HG02642 (cell line): ENCODE measurements around the gene PTPRCAP.
"Not testable (repeated sequence)": the region's sequence is repeated elsewhere in the genome, so short reads cannot be mapped to it uniquely, and the experiment has no call there.

ENCODE experiments used
- ATAC-seq: cut with Tn5 transposase; IDR thresholded peaks from one replicate; pipeline ENCODE4 v1.9.1; 2021; ENCODE audit warnings: mild to moderate bottlenecking; ENCODE audit not compliant: unreplicated experiment, poor library complexity

The PTPRCAP gene, protein sequence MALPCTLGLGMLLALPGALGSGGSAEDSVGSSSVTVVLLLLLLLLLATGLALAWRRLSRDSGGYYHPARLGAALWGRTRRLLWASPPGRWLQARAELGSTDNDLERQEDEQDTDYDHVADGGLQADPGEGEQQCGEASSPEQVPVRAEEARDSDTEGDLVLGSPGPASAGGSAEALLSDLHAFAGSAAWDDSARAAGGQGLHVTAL

DNA sequence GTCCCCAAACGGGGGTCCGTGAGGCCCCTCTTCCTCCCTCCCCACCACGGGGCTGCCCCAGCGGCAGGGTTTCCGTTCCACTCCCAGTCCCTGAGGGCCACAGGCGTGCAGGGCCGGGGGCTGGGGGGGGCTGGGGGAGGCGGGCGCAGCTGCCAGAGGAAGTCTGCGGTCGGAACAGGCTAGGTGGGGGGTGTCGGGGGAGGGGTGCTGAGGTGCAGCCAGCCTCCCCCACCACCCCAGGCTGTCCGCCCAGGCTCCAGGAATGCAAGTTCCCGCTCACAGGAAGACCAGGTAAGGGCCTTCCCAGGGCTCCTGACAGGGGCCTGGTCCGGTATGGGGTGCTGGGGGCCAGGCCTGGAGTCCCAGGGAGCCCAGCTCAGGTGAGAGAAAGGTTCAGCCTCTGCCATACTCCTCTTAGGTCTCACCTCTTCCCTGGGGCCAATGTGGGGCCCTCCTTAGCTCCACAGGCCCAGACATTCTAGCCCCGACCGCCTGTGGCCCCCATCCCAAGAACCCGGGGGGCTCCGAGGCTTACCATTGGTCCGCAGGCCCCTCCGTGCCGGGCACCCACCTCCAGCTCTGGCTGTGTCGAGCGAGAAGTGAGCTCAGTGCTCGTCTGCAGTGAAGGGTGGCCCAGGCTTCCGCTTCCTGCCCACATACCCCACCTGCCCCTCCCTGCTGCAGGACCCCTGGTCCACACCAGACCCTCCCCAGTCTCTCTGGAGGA lies at the start of gene PTPRCAP:
PTPRCAP (minus strand) TSS at position 601 of the 727 bp plus-strand sequence; CDS start at position 538, 63 bp downstream.
- peak; percentile 34 for ATAC-seq

DNA sequence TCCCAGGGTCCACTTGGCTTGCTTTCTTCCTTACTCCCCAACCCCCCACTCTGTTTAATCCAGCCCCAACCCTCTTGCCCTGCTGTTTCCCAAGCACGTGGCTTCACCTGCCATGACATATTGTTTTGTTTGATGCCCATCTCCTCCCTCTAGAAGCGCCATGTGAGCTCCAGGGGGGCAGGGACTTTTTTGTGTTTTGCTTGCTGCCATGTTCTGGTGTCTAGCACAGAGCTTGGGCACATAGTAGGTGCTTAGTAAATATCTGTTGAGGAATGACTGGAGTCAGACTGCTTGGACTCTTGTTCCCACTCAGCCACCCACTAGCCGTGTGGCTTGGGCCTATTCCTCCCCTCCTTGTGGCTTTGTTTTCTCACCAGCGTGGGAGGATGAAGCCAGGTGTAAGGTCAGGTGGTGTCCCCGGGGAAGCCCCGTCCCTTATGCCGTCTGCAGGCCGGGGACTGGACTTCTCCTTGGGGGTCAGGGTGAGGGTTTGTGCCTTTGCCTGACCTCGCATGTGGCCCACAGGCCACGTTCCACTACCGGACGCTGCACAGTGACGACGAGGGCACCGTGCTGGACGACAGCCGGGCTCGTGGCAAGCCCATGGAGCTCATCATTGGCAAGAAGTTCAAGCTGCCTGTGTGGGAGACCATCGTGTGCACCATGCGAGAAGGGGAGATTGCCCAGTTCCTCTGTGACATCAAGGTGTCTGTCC lies 49.2 kb upstream of the PTPRCAP start:
- peak; percentile 31 for ATAC-seq

DNA sequence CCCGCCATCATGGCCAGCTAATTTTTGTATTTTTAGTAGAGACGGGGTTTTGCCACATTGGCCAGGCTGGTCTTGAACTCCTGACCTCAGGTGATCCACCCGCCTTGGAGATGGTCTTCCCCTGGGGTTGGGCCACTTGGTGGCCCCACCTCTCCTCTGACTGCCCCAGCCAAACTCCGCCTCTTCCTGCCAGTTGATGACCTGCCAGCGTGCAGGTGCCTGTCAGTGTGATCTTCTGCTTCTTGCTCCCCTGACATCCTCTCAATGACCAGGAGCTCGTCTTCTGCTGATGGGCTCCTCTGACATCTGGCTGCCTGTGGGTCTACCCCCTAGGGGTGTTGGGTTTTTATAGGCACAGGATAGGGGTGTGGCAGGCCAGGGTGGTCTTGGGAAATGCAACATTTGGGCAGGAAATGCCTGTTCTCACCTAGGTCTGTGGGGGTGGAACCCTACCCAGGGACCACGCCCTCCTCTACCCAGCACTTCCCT lies 48.4 kb upstream of the PTPRCAP start:
- ATAC-seq = not testable (repeated sequence)

DNA sequence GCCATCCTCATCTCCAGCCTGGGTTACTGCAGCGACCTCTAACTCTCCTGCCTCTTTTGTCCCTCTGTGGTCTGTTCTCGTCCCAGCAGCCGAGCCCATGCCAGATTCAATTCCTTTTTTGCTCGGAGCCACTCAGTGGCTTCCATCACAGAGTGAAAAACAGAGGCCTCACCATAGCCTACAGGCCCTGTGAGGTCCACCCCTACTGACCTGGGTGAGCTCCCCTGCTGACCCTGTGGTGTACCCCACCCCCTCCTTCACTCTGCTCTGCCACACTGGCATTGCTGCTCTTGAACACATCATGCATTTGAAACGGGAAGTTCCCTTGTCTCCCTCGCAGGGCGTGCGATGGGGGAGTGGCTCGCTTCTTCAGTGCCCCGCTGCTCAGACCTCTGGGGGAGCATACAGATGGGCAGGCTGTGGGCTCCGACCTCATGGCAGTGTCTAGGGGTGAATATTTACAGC lies 47.4 kb upstream of the PTPRCAP start:
- no peak for ATAC-seq

DNA sequence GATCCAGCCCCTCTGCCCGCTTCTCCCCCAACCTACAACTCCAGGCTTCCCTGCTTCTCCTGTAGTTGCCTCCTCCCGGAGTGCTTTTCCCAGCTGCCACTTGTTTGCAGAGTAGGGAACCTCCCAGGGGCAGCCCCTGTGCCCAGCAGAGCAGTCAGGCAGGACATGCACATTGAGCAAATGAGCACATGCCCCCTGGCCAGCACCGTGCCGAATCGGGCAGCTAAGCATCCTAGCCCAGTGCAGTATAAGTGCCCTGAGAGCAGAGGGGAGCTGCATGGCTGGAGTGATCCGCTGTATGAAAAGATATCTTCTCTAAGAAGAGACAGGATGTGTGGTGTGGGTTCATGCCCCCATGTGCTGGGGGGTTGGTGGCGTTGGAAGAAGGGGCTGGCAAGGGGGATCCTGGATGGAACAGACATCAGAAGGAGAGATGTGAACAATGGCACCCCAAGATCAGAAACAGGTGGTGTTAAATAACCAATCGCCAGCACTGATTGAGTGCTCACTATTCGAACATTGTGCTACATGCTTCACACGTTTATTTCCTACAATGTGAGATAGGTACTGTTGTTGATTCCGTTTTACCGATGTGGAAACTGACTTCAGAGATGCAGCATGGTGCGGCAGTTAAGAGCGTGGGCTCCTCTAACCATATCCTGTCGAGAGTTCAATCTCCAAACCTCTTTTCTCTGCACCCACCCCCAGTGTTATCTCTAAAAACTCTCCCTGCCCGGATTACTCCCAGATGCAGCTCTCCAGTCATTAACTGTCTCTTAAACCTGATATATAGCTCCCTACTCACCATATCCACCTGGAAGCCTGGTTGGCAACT lies 46.6 kb upstream of the PTPRCAP start:
- no peak for ATAC-seq

DNA sequence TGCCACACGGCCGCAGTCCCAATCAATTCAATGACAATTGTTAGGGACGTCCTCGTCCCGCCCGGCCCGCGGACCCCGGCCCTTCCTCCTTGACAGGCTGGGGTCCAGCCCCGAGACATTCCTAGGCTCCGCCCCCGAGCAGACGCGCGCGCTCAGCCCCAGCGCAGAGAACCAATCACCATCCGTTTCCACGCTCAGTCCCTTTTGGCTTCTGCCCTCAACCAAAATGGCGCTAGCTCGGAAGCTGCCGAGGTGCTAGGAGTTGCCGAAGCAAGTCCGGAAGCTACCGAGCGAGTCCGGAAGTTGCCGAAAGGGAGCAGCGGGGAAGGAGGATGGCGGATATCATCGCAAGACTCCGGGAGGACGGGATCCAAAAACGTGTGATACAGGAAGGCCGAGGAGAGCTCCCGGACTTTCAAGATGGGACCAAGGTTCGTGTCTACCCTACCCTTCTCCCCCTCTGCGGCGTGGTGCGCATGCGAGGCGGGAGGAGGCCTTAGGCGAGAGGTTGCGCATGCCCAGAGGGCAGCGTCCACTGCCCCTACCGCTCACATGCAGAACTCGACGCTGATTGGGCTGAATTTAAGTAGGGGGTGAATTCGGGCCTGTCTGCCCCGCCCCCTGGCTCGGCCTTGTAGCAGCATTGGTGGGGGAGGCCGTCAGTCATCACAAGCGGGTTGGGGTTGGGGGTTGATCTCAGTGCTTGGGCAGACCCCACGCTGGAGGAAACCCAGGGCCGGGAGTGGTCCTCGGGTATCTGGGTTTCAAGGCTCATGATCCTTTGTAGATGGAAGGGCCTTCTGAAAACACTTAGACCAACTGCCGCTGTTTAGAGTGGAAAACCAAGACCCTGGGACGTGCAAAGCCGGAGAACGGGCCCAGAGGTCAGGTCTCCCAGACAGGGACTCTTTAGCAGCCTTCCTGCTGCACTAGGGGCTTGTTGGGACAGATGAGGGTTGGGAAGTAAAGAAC lies 45.6 kb upstream of the PTPRCAP start, which contains the start of gene AIP:
AIP (plus strand) TSS at position 200 of the 972 bp plus-strand sequence; CDS start at position 333, 133 bp downstream.
- peak; percentile 72 for ATAC-seq

DNA sequence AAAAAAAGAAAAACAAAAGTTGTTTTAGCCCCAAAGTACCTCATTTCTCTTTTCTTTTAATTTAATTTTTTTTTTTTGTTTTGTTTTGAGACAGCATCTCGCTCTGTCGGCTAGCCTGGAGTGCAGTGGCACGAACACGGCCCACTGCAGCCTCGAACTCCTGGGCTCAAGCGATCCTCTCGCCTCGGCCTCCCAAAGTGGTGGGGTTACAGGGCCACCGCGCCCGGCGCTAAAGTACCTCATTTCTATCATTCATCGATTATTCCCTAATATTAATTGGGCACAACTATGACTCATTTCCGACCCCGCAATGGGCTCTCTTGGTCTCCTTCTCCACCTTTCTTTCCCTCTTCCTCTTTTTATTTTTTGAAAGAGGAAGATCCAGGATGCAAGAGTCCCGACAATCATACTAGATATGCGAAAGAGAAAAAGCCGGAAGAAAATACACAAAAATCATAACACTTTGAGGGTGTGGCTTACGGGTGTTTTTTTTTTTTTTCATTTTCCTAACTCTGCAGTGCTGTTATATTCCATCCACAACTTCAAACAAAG lies 44.9 kb upstream of the PTPRCAP start:
- ATAC-seq = no peak

DNA sequence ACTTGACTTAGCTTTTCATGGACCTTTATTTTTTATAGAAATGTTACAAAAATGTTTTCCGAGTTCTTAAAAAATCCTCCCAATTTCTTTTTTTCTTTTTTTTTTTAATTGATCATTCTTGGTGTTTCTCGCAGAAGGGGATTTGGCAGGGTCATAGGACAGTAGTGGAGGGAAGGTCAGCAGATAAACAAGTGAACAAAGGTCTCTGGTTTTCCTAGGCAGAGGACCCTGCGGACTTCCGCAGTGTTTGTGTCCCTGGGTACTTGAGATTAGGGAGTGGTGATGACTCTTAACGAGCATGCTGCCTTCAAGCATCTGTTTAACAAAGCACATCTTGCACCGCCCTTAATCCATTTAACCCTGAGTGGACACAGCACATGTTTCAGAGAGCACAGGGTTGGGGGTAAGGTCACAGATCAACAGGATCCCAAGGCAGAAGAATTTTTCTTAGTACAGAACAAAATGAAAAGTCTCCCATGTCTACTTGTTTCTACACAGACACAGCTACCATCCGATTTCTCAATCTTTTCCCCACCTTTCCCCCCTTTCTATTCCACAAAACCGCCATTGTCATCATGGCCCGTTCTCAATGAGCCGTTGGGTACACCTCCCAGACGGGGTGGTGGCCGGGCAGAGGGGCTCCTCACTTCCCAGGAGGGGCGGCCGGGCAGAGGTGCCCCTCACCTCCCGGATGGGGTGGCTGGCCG lies 40.0 kb upstream of the PTPRCAP start:
- not testable (repeated sequence) for ATAC-seq

DNA sequence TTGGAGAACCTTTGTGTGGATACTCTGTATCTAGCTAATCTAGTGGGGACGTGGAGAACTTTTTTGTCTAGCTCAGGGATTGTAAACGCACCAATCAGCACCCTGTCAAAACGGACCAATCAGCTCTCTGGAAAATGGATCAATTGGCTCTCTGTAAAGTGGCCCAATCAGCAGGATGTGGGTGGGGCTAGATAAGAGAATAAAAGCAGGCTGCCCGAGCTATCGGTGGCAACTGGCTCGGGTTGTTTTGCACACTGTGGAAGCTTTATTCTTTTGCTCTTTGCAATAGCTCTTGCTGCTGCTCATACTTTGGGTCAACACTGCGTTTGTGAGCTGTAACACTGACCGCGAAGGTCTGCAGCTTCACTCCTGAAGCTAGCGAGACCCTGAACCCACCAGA lies 39.2 kb upstream of the PTPRCAP start:
- not testable (repeated sequence) for ATAC-seq

DNA sequence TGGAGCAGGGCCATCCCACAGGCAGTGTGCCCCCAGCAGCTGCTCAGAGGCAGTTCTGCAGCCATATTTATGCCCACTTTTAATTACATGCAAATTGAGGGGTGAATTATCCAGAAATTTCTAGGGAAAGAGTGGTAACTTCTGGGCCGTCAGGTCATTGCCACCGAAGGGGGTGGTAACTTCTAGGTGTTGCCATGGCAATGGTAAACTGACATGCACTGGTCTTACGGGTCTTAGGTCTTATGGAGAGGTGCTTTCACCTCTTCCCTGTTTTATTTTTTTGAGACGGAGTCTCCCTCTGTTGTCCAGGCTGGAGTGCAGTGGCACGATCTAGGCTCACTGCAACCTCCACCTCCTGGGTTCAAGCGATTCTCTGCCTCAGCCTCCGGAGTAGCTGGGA lies 35.4 kb upstream of the PTPRCAP start:
- no peak for ATAC-seq

DNA sequence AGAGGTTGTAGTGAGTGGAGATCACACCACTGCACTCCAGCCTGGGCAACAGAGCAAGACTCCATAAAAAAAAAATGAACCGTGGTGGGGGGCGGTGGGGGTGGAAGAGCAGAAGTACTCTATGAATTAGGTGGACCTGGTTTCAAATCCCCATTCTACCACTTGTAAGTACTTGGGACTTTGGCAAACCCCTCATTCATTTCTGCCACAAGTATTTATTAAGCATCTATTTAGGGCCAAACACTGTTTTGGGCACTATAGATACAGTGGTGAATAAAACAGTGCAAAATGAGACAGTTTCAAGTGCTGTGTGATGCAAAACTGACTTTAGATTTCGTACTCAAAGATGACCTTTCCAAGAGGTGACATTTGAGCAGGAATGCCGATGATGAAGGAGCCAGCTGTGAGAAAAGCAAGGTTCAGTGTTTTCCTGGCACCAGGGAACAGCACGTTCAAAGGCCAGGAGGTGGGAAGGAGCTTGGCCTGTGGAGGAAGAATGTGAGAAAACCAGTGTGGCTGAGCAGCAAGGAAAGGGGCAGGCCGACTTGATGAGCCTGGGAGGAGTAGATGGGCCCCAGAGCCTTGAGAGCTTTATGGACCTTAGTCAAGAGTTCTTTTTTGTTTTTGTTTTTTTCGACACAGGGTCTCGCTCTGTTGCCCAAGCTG lies 33.0 kb upstream of the PTPRCAP start:
- ATAC-seq = no peak

DNA sequence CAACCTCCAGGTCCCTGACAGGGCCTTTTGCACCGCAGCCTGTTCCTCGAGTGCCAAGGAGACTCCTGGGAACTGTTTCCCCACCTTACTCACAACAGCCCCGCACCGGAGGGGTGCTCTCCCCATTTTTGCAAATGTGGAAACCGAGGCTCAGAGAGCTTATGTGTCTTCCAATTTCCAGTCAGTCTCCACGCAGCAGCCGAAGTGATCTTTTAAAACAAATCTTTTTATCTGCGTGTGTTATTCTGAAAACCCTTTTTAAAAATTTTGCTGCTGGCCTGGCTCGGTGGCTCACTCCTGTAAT lies 32.0 kb upstream of the PTPRCAP start:
- ATAC-seq = no peak

DNA sequence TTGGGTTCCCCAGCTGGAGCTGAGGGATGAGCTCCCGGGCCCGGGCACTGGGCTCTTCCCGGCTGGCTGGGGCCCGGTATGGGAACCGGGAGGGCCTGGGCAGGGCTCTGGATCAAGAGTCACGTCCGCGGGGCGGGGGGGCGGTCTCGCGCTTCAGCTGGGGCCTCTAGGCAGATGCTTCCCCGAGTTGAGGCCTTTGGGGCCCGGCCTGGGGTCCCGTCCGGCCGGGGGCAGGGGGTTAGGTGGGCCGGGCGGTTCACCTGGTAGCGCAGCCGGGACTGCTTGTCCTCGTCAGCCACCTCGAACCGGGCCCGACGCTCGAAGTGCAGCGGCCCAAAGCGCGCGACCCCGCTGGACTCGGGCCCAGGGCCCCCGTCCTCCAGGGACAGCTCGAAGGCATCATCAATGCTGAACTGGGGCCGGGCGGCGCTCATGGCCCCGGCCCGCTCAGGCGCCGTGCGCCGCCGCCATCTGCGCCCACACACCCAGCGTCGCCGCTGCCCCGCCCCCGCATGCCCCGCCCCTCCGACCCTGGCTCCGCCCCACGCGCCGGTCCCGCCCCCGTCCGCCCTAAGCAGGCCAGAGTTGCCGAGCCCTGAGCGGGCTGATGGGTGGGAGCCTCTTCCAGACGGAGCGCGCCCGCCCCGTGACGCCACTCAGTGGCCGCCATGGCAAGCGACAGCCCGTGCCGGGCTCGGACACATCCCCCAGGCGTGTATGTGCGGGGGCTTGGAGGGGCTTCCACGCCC lies 31.5 kb upstream of the PTPRCAP start, which contains the start of gene TMEM134:
TMEM134 (minus strand) TSS at position 493 of the 749 bp plus-strand sequence; CDS start at position 434, 59 bp downstream.
- ATAC-seq = peak; percentile 74

DNA sequence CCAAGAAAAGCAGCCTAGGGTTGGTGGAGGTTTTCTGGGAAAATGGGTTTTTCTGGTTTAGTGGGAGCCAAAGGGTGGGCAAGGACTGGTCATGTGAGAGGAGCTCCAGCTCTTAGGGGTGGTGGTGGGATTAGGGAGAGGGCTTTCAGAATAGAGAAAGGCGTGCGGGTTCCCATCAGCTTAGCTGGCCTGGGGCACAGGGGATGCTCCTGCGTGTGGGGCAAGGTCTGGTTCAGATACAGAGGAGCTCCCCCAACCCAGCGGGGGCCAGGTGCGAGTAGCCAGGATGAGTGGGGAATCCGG lies 30.9 kb upstream of the PTPRCAP start:
- ATAC-seq = no peak

DNA sequence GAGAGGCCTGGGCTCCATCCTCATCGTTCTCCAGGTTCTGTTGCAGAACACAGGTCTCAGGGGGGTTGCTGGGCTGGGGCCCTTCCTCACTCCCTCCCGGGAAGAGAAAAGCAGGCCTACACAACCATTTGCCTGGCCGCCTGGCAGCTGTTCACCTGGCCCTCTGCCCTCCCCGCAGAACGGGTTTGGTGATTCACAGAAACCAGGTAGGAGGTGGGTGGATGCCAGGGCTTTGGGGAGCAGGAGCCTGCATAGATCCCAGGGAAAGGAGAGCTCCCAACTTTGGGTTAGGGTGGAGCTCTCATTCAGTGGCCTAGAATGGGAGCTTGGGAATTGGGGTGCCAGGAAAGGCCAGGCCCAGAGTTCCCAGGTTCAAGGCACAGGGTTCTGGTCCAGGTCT lies 30.6 kb upstream of the PTPRCAP start:
- no peak for ATAC-seq

DNA sequence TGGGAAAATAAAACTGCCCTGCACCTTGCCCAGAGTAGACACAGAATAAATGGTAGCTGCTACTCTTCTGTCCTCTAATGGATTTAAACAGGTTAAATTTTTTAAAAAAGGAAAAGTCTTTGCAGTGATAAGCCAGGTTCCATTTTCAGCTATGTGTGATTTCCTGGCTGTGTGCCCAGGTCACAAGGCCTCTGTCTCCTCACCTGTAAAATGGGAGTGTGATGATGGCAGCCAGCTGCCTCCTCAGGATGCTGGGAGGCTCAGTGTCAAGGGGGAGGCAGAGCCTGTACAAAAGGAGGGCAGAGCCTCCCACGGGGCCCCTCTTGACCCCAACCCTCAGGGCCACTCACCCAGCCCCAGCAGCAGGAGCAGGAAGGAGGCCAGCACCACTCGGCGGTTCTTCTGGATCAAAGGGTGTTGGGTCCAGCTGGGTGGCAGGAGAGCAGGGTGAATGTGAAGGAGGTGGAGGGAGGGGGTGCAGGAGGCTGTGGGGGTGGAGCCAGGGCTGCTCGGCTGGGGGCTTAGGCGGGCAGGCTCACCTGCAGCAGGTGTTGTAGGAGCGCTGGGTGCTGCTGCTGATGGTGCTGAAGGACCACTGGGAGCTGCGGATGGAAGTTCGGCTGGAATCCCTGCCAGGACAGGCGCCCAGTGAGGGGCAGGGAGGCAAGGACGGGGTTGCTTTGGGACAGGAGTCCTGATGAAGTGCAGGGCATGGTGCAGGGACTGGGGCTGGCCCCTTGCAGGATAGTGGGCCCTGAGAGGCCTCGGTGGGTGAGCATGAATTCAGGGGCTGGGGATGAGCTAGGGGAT lies 29.7 kb upstream of the PTPRCAP start:
- ATAC-seq = no peak
